EL (cell line): ENCODE measurements around the gene ACTL8.

Experiments used
- DNase-seq: peaks from one replicate; pipeline ENCODE4 v3.0.0-alpha.2; 2016

ACTL8 gene, protein sequence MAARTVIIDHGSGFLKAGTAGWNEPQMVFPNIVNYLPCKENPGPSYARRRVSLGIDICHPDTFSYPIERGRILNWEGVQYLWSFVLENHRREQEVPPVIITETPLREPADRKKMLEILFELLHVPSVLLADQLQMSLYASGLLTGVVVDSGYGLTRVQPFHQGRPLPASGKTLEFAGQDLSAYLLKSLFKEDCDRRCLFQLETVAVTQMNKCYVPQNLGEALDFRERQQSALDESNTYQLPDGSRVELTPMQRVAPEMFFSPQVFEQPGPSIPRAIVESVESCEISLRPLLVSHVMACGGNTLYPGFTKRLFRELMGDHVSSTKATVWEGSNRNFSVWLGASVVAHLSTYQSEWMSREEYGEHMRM

DNA sequence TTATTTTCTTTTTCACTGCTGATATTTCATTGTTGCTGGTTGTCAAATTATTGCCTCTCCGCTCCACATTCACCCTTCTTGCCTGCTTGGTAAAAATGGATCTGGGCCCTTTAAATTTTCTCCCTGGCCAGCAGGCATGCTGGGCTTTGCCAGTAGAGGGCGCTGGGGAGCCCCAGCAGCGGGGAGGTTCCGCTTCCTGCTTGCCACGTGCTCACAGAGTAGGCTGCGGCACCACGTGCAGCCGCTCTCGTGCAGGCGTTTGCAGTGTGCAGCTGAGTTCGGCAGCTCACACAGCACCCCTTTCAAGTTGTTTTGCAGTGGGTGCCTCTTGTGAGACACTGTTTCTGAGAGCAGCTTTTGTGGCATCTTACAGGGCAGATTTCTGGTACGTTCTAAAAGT lies at the start of gene ACTL8:
Gene ACTL8 (plus strand): TSS at position 214 of the 400 bp plus-strand sequence. CDS start 67,676 bp downstream, outside the sequence.
- no peak for DNase-seq

DNA sequence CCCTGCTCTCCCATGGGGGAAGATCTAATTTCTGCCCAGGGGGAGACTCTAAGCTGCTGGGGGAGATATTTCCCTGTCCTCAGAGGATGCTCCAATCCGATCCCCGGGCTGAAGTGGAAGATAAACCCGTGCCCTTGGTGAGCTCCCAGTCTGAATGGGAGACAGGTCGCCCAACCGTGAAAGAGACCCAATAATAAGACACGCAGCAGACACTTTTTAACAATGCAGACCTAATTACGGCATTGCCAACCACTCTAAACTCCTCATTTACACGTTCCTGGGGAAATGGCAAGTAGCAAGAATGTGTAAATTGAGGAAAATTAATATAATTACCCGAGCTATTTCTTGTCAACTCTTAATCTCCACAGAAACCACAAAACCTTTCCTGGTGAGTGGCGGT lies 48.7 kb upstream of the ACTL8 start:
- DNase-seq, result no peak

DNA sequence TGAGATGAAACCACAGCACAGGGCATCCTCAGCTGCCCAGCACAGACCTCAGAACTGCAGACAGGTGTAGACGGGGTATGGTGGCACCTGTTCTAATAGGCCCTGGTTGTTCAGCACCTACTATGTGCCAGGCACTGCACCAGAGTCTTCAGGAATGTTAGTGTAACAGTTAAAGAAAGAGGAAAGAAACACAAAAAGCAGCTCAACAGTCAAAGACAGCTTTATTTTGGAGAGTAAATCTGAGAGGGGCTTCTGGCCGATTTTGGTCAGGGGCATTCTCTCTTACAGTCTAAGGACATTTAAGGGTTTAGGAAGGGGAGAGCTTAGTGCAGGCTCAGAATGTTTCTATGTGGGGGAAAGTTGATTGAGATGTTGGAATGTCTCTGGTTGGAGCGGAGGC lies 45.2 kb upstream of the ACTL8 start:
- DNase-seq, result no peak

DNA sequence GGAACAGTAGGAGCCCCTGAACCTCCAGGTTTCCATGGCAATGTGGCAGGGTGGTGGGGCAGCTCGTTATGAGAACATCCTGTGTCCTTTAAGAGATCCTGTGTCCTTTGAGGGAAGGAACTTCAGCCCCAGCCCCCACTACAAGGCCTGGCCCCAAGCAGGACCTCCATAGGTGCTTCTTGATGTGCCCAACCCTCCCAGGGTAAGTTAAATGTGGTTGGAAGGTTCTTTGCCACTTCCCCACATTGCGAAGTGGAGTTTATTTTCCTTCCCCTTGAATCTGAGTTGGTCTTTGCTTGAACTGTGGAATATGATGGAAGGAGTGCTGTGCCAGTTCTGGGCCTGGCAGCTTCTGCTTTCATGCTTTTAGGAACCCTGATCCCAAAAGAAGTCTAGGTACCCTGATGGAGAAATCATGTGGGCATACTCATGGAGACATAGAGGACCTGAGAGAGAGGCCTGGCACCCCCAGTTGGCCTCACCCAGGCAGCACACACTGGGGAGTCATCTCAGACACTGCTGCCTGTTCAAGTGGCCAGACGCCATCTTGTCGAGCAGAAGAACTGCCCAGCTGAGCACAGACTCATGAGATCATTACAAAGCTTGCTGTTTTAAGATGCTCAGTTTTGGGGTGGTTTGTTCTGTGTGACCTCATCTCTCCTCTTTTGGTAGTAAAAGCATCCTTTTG lies 44.1 kb upstream of the ACTL8 start:
- DNase-seq, result no peak

DNA sequence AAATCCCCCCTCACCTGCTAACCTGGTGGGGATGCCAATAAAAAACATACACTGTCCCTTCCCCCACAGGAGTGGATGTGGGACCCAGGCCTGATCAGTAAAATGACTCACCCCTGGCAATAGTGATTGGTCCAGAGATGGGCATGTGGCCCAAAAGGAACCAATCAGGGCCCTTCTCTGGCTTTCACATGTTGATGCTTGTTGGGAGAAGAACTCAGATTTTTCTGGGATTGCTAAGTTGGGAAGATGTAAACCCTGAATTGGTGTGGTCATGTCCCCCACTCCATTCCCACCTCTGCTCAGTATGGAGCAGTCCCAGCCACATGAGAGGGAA lies 43.6 kb upstream of the ACTL8 start:
- DNase-seq, result no peak

DNA sequence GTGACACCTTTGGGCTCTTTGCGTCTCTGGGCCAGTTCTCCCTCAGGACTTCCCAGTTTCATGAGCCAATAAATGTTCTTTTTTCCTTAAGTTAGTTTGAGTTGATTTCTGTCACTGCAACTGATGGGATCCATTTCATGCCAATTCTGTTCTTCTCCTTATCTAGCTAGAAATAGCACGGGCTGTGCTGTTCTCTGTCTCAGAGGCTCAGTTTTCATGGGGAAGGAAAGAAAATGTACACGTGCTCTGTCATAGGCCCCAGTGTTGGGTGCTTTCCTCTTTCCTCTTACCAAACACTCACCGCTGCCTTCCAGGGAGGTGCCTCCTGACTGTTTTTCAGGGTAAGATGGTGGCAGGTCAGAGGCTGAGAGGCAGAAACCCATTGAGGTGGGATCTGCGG lies 43.2 kb upstream of the ACTL8 start:
- DNase-seq, result no peak

DNA sequence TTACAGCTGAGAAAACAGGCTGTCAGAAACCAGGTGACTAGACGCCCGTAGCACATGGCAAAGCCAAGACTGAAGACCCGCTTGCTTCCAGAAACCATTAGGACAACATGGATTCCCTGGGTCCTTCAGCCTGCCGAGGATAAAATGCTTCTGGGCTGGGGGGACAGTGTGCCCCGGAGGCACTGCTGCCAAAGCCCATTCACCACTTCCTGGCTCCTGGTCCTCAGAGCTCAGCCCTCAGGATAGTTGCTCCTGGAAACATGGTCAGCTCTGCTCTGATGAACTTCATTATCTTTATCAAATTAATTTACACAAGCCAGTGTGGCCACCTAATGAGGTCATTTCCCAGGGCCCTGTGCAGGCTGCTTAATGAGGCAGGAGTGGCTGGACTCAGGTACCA lies 41.1 kb upstream of the ACTL8 start:
- DNase-seq, result no peak

DNA sequence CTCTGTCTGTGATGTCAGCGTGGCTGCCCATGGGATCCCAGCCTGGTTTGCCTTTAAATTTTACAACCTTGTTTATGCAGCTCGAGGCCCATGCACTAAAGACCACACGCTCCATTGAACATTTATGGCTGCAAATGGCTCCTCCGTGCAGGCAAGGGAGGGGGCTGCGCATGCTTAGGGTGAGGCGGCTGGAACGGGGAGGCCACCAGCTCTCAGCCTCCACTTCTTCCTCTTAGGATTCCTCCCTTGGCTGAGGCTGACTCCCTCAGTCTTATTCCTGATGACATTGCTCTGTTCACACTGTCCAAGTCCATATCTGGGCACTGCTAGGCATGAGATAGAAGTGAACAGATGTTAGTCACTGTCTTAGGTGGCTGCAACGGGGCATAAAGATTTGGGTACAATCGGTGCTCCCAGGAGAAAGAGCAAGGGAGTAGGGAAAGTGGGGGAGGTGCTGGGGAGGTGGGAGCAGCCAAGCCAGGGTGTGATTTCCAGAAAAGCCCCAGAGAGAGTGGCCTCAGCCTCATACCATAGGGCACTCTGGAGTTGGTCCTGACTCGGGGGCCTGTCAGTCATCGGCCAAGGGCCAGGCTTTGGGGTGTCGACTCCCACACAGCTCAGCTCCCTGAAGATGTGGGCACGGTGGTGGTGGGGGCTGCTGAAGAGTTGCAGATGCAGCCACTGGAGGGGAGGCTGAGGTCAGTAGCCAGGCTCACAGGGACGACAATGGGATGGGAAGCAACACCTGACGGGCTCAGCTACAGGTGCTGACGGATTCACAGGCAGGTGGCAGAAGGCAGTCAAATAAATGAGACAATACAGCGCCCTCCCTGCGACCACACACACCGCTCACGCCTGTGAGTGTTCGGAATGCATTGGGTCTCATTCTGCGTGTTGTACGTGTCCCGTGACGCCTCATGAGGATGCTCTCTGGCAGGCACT lies 37.3 kb upstream of the ACTL8 start:
- no peak for DNase-seq

DNA sequence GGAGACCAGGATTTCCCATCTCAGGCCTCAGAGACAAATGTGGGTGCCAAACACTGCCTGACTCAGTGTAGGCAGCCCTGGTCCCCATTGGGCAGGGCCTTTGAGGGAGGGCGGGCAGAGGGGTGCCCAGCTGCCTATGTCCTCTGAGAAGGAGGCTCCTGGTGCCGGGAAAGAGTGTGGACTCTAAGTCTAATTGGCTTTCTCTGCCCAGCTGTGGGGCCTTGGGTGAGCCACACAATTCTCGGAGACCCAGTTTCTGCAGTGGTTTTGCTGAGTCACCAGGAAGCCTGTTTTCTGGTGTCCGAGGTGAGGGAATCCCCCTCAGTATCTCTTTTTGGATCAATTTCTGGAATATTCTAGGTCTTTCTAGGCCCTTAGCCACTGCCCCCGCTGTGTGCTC lies 35.3 kb upstream of the ACTL8 start:
- DNase-seq, result peak; percentile 49

DNA sequence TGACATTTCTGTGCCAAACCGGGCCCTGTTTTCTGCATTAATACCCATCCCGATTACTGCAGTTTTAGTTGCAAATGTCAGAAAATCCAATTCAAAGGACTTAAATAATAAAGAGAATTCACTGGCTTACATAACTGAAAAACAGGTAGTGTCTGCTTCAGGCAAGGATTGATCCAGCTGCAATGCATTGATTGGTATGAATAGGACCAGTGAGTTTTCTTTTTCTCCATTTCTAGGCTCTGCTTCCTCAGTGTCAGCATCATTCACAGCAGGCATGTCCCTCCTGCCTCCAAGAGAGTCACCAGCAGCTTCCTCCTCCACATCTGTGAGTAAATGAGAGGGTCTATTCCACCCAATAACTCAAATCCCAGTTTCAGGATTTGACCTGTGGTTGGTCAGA lies 33.7 kb upstream of the ACTL8 start:
- no peak for DNase-seq

DNA sequence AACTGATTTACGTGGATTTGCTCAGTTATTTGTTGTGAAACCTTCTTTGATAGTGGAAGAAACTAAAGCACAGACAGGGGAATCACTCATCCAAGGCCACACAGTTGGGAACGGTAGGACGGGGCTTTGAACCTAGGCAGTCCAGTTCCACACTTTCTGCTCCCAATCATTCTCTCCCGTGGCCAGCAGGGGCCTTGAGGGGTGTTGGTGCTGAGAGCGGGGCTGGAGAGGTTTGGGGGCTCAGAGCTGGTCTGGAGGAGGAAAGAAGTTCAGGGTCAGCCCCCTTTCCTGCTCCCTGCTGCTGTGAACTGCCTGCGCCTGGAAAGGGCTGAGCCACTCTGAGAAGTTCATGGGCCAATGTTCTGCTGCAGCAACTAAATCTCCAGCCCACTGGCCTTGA lies 31.4 kb upstream of the ACTL8 start:
- no peak for DNase-seq

DNA sequence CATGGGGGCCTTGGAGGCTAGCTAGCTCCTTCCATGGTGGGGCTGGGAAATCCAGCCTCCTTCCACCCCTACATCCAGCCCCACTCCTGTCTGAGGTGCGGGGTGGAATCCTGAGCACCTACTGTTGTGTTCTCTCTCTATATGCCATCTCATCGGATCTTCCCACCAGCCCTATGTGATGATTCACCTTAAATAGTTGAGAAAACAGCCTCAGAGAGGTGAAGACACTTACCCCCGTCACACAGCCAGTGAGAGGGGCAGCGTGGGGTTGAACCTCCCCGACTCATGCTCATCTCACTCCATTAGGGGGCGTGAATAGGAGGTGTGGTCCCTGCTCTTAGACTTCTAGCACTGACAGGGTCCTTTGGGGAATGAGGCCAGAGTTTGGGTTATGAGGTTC lies 31.0 kb upstream of the ACTL8 start:
- DNase-seq, result no peak

DNA sequence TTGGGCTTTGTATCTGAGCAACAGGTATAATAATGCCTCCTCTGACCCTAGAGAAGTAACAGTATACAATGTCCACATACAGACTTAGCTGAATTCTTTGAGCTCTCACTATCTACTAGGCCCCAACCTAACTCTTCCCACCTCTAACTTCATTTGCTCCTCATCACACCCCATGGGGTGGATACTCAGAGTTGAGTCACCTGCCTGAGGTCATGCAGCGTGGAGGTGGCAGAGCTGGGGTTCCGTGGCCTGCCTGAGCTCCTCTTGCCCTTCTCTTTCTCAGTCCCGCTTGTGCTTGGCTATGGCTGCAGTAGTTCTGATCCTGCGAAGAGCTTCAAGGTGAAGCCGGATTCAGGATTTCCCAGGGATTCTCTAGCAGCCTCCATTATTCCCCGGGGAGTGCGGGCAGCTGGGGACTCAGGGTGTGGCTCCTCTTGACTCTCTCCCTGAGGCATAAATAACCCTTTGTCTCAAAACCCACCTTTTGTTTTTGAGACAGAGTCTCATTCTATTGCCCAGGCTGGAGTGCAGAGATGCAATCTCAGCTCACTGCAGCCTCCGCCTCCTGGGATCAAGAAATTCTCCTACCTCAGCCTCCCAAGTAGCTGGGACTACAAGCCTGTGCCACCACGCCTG lies 29.9 kb upstream of the ACTL8 start:
- peak; percentile 18 for DNase-seq

DNA sequence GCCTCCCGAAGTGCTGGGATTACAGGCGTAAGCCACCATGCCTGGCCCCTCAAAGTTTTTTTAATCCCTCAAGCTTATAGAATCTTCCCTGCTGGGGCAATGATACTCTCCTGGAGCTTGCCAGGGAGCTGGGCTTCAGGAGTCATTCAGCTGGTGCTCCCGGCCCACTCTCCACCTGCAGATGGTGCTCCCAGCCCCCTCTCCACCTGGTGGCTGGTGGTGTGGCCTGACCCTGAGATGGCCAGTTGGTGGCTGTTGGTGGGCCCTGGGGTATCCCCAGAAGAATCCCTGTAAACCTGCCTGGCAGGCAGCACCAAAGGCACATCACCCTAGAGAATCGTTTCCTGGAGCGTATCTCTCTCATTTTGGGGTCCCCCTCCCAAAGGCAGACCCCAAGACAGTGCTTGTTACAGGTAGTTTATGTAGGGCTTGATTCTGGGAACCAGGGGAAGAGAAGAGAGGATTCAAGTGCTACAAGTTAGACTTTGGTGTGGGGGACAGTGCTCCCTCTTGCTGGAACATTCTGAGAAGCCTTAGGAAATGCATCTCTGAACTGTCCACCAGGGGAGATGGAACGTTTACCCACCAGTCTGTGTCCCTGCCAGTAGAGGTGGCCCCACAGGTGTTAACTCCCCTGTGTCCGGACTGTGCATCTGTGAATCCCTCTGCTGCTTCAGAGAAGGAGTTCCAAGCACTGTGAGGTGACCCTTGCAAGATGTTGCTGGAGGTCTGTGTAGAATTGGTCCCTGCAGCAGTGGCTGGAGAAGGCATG lies 29.1 kb upstream of the ACTL8 start:
- no peak for DNase-seq

DNA sequence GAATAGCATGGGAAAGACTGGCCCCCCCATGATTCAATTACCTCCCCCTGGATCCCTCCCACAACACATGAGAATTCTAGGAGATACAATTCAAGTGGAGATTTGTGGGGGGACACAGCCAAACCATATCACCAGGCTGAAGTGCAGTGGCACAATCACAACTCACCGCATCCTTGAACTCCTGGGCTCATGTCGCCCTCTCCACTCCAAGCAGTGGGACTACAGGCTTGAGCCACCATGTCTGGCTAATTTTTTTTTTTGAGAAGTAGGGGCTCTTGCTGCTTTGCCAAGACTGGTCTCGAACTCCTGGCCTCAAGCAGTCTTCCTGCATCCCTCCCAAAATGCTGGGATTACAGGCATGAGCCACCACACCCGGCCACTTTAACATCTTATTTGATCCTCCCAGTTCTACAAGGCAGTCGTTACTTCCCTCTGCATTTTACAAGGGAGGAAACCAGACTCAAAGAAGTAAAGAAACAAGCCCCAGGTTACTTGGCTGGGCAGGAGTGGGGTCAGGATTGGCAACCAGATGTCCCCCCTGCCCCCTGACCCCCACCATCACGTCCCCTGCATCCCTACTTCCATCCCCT lies 26.9 kb upstream of the ACTL8 start:
- DNase-seq, result no peak

DNA sequence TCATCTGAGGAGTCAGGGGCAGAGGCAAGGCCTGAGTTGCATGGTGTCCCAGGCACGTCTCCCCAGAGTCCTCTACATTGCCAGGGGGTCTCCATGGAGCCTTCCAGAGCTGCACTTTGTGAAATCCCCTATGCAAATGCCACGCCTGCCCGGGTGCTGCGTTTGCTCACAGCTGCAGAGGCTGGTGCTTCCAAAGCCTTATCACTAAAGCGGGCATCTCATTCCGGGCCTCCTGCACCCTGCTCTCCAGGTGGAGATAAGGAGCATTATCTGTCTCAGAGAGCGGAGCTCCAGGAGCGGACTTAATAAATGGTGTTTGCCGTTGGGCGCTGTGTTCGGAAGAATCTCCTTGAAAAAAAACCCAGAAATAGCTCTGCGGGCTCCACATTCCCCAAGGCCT lies 25.9 kb upstream of the ACTL8 start:
- DNase-seq, result no peak

DNA sequence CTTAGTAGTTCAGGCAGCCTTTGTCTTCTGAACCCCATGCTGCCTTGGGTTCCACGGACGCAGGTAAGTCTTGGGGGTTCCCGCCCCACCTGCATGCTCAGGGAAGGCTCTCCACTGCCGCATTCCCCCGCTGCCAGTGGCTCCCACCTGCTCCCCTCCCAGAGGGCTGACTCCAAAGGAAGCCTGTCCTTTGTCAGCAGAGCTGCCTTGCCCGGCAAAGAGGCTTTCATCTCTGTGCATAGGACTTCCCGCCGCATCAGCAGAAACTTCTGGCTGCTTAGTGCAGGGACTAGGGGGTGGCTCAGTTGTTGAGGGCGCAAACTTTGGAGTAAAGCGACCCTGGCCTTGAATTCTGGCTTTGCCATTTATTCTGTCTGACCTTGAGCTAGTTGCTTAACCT lies 25.2 kb upstream of the ACTL8 start:
- DNase-seq, result no peak

DNA sequence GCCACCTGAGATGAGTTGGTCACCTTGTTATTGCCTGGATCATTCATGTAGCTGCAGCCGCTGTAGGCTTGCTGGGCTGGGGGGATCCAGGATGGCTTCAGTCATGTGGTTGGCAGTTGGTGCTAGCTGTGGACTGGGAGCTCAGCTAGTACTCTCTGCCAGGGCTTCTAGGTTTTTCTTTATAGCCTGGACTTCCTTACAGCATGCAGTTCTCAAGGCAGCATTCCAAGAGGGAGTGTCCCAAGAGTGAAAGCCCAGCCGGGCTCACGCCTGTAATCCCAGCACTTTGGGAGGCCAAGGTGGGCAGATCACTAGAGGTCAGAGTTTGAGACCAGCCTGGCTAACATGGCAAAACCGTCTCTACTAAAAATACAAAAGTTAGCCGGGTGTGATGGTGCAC lies 23.7 kb upstream of the ACTL8 start:
- no peak for DNase-seq

DNA sequence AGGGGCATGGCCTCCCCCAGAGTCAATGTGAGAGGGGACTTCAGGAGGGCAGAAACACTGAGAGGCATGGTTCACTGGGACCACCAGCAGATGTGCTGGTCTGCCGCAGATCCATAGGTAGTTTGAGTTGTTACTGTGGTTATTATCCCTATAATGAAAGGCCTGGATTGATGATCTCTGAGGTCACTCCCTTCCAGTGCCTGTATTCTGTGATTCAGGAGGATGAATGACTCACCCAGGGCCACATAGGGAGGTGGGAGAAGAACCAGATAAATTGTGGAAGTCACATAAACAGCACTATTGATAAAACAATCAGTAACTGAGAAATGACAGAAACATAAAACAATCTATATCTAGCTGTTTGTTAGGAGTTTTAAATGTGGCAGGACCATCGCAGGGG lies 22.7 kb upstream of the ACTL8 start:
- peak; percentile 75 for DNase-seq

DNA sequence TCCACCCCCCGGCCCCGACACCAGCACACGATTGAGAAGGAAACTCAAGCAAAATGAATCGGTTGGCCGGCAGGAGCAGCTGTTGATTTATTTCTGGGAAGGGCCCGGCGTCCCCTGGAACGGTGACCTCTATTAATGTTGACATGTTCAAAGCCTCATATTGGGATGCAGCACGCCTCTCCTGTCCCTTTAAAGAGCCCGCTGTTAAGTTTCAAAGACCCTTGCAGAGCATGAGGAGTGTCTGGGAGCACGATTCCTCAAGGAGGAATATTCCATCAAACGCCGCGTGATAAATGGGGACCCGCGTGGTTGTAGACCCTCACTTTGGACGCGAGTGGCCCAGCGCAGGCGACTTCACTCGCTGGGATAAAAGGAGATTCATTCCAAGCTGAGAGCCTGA lies 21.5 kb upstream of the ACTL8 start:
- no peak for DNase-seq

DNA sequence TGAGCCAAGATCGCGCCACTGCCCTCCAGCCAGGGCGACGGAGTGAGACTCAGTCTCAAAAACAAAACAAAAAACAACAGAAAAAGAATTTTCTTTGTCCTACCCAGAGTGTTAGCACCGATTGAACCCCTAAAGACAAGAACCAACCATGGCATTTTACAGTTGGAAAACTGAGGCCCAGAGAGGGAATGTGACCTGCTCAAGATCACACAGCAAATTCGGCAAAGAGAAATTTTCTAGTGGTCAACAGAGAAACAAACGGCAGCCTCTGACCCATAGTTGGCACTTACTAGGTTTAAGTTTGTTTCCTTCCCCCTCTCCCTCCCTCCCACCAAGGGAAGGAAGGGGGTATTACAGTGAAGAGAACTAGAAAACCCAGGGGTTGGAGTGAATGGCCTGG lies 20.5 kb upstream of the ACTL8 start:
- no peak for DNase-seq

DNA sequence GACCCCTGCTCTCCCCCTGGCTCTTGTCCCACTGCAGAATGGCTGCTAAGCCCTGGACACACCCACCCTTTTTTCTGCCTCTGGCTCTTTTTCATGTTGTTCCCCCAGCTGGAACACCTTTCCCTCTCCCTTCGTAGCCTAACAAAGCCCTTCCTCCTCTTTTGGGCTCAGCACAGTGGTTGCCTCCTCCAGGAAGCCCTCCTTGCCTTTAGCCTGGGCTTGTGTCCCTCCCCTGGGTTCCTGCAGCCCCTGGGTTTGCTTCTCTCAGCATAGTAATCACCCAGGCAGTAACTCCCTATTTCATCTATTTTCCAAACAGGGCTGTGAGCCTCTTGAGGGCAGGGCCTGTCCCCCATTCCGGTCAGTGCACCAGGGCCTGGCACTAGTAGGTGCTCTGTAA lies 19.8 kb upstream of the ACTL8 start:
- no peak for DNase-seq
